GM18909 (cell line): ENCODE results near the gene COL24A1.

Experiments
- ATAC-seq: cut with Tn5 transposase; IDR thresholded peaks from one replicate; pipeline ENCODE4 v1.9.1; 2021; ENCODE audit warnings: mild to moderate bottlenecking; ENCODE audit not compliant: unreplicated experiment, poor library complexity

The COL24A1 gene

DNA sequence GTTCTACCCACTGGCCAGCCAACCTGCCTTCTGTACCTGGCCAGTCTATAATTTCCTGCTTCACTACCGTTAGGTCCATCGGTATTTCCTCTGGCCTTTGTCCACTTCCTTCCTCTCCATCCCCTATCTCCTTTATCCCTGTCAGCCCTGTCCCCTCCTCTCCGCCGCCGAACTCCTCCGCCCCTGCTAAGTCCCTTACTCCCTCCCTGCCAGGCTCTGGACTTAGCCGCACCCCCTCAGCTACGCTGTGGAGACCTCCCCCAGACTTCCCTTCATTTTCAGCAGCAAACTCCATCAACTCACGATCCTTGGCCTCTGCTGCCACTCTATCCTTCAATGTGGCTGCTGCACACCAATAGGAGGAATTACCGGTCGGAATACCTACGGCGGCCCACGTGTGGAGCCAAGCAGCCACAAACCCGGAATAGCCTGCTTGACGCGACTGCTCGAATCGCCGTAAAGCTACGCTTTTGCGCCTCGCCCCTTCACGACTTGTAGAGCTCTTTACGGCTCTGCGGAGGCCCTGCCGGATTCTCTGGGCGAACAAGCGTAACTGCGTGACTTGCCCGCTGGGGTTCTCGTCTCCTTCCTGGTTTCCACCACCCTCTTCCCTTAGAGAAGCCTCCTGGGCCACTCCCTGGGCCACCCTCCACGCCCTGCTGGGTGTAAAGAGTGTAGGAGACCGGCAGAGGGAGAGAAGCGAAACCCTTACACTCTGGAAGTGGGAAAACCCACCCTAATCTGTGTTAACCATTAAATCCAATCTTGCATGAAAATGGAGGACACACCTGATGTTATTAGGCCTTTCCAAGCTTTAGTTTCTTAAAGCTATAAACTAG is 448.4 kb downstream of the COL24A1 start, which contains the start of gene ZNHIT6:
TSS of gene ZNHIT6 (minus strand) at position 444 of the 839 bp plus-strand sequence. CDS start at position 295, 149 bp downstream.
- peak; percentile 92 for ATAC-seq

DNA sequence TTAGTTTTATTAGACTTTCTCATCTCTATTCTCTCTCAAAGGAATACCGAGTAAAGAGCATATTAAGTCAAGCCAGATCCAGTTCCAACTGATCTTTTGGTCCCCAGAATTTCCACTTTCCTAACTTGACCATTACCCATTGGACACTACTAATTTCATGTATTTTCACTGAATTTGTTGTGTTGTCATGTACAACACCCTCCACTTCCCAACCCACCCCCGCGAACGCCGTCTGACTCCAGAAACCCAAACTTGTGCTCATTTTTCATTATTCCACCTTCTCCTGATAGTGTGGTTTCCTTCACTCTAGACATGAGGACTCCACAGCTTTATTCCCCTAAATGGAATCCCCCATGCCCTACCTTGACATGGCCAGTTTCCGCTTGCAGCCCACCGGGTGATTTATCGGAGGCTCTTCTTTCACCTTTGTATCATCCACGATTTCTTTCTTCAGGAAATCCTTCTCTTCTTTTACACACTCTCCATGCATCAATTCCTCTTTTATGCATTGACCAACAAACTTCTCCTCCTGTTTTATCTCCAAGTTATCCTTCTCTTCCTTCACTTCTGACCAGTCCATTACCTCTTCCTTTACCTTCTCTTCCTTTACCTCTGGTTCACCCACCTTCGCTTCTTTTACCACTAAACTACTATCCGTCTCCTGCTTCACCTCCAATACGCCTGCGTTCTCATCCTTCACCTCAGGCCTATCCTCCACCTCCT is 449.1 kb downstream of the COL24A1 start:
- ATAC-seq = peak; percentile 38

DNA sequence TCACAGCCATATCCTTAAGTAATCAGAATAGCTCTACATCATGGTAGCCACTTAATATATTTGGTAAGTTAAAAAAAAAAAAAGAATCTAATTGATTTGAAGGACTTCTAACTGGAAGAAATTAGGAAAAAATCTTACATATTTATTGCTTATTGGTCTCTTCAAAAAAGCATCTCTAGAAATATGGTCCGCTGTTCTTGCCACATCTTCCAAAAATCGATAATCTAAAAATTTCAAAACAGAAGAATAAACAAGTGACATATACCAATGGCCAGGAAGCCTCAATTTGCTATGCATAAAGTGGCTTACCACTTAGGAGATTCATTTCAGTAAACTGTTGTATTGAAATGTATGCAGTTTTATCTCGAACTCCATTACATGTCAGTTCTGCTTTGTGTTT is 450.6 kb downstream of the COL24A1 start:
- ATAC-seq = no peak

DNA sequence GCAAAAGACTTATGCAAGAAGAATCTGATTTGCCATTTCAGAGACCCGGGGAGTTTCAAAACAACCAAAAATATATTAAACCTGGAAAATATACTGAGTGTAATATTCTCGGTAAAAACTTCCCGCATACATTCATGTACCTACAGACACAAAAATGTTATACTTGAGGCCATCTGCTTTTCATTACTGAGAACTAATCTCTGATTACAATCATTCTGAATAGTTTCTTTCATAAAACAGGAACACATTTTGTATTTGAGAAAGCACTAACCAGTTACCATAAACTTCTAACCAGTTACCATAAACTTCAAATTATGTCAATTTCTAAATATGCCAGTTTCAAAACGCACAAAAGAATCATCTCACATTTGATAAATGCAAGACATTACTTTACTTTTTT is 456.1 kb downstream of the COL24A1 start:
- ATAC-seq = no peak

DNA sequence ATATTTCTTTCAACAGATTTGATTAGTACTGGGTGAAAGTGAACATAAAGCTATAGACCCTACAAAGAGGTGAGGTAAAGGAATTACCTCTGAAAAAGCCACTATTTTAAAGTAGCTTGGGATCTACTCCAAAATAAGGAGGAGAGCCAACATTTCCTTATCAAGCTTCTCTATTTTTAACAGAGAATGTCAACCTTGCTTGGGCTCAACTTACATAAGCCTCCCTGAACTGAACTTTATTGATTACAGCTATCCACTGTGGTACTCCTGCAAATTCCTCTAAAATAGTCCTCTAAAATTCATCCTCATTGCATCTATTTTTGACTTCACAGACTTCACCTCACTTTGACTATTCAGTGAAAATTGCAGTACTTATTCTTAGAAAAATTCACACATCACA is 458.7 kb downstream of the COL24A1 start:
- ATAC-seq = no peak

DNA sequence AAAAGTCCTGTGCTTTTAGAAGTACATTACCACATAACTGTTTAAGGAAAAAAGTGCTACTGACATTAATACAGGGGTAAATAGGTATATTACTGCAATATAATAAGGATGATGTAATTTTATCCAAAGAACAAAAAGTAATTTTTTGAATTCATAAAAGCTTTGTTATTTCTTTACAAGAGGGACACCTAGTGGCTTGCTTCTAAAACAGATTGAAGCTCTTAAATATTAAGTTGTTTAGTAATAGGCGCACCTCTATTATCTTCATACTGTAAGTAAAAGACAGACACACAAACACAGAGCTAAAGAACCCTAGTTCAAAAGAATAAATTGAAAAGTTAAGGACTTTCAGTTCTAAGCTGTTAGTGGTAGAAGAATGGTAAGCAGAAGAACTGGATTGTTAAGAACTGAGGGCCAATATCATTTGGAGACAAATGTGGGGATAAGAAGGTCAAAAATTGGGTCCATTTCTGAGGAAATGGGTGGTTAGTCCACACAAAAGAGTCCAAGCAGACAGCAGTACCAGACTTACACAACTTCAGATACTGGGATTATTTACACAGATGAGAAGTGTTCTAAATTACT is 463.8 kb downstream of the COL24A1 start:
- ATAC-seq = no peak

DNA sequence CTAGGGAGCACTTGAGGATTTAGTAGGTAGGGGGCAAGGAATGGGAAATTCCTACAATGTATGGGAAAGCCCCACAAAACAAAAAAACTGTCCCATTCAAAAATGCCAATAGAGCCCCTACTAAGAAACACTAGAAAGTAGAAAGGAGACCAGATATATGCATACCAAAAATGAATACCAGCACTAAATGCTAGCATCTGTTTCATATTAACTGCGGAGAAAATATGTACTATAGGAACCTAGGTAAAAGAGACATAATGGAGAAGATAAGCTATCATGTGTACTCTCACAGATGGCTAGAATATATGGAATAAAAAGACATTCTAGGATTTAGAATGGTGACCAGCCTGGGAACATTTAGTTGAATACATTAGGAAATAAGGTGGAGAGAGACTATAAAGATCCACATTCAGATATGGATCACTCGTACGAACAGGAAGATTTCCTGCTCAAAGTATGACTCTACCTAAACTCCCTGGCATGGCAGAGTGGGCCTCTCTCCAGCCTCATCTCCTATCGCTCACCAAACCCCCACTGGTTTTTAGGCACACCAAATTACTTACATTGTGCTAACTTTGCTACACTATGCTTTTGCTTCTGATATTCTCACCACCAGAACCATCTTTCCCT is 466.7 kb downstream of the COL24A1 start:
- no peak for ATAC-seq

DNA sequence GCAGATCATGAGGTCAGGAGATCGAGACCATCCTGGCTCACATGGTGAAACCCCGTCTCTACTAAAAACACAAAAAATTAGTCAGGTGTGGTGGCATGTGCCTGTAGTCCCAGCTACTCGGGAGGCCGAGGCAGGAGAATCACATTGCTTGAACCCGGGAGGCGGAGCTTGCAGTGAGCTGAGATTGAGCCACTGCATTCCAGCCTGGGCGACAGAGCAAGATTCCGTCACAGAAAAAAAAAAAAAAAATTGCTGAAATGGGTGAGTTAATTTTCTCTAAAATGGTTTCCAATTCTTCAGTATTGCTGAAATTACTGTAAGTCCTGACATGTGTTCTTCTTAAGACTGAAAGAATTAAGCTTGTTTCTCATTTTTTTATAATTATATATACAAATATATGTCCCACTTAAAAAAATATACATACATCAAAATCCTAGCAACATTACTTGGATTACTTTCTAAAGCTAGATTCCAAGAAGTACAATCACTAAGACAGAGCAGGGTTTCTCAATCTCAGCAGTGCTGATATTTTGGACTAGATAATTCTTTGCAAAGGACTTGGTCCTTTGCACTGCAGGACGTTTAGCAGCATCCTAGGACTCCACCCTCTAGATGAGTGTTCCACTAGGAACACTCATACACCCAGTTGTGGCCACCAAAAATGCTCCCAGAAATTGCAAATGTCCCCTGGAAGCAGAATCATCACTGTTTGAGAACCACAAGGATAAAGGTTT is 473.1 kb downstream of the COL24A1 start:
- no peak for ATAC-seq

DNA sequence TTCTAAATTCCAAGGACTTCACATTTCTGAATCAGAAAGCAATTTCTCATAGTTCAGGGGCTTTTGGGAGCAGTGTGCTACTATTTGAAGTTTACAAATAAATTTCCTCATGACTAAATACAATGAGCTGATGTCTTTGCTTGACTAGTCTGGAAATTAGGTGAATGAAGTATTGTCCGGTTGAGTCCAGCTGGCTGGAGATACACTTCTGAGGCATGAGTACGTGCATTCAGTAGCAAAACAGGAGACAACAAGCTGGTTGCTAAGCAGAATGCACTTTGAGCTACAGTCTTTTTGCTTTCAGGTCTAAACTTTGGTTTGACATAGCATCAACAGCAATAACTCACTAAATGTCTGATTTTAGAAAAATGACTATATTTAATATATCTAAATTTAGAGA is 475.5 kb downstream of the COL24A1 start:
- no peak for ATAC-seq
